K562 (cell line): Measurements from ENCODE around the gene PPL. TPM values are rescaled to one million over a fixed set of nuclear protein-coding genes. Genes with fewer than 3 reads are reported as not detected.

Source experiments
- CXXC5 ChIP-seq: fragments of 250-450 bp; sonication (Bioruptor Pico); IDR thresholded peaks from 2 replicates; pipeline ENCODE4 v1.8.0; 2022; ENCODE audit warnings: inconsistent platforms, mild to moderate bottlenecking, moderate library complexity
- E2F3 ChIP-seq: fragments of 250-450 bp; sonication (Bioruptor Pico); IDR thresholded peaks from 2 replicates; pipeline ENCODE4 v1.4.0; 2020; ENCODE audit warnings: mild to moderate bottlenecking
- ELK1 ChIP-seq: sonication (generic); formaldehyde crosslinking; IDR thresholded peaks from 2 replicates; pipeline ENCODE4 v1.8.1; 2022; ENCODE audit warnings: missing genetic modification reagents
- ETS2 ChIP-seq: IDR thresholded peaks from 2 replicates; pipeline ENCODE4 v1.6.1; 2016; ENCODE audit warnings: borderline replicate concordance, missing genetic modification characterization, mild to moderate bottlenecking, moderate library complexity, missing compliant biosample characterization; ENCODE audit not compliant: poor library complexity, severe bottlenecking
- NR2C1 ChIP-seq, 2 experiments: fragments of 450-650 bp; IDR thresholded peaks; 2 replicates each; pipeline ENCODE4 v1.6.1; 2017; ENCODE audit warnings: mild to moderate bottlenecking in 2 of 2, antibody characterized with exemption in 1 of 2, inconsistent platforms in 1 of 2, missing compliant biosample characterization in 1 of 2, missing genetic modification characterization in 1 of 2
- RBM15 ChIP-seq: fragments of 200-400 bp; formaldehyde crosslinking; IDR thresholded peaks from 2 replicates; pipeline ENCODE4 v1.6.1; 2018; ENCODE audit warnings: mild to moderate bottlenecking, low read length, moderate library complexity; ENCODE audit not compliant: insufficient read depth
- RFX1 ChIP-seq: fragments of 450-650 bp; IDR thresholded peaks from 2 replicates; pipeline ENCODE4 v1.6.1; 2016; ENCODE audit warnings: mild to moderate bottlenecking, moderate library complexity
- SLC30A9 ChIP-seq: fragments of 250-450 bp; sonication (Bioruptor Pico); IDR thresholded peaks from 2 replicates; pipeline ENCODE4 v1.8.0; 2022; ENCODE audit warnings: mild to moderate bottlenecking, moderate library complexity
- YY1 ChIP-seq, 3 experiments: IDR thresholded peaks; 2 replicates each; pipeline ENCODE4 v1.6.1; 2011; ENCODE audit warnings: low read length in 2 of 3, mild to moderate bottlenecking in 2 of 3, moderate library complexity in 2 of 3, borderline replicate concordance in 1 of 3, control low read depth in 1 of 3, low read depth in 1 of 3; ENCODE audit not compliant: insufficient read depth in 3 of 3, insufficient replicate concordance in 2 of 3, control insufficient read depth in 1 of 3, insufficient read length in 1 of 3; ENCODE audit errors: extremely low read depth in 1 of 3
- ZNF140 ChIP-seq: fragments of 250-450 bp; sonication (Bioruptor Pico); IDR thresholded peaks from 2 replicates; pipeline ENCODE4 v1.8.0; 2021; ENCODE audit warnings: moderate library complexity, mild to moderate bottlenecking, inconsistent platforms
- ZNF507 ChIP-seq: conservative IDR thresholded peaks from 2 replicates; pipeline ENCODE4 v1.6.1; 2017; ENCODE audit warnings: missing genetic modification characterization, missing compliant biosample characterization
- polyA plus RNA-seq, 8 experiments: library from polyadenylated mRNA; depleted of rRNA in 4 of 8; stranded (reverse) in 5 of 8; unstranded in 3 of 8; fragments of >200 nt; fragmentation: Nextera tagmentation in 2 of 8; fragmentation: Illumina TruSeq in 1 of 8; extraction: Ambion mirVana in 2 of 8; extraction: Trizol in 1 of 8; gene quantifications; 2 replicates each; pipeline versions ENCODE4 v1.2.1 to v1.2.3, GENCODE V29; 2011 to 2014; ENCODE audit warnings: inconsistent platforms in 1 of 8, missing spikeins in 1 of 8
- total RNA-seq, 7 experiments: library from RNA; depleted of rRNA in 6 of 7; stranded (reverse); fragments of >200 nt in 6 of 7; fragmentation: Illumina TruSeq in 2 of 7; extraction: Trizol in 2 of 7; gene quantifications; 2 replicates each; pipeline versions ENCODE4 v1.2.1 to v1.2.3, GENCODE V29; 2011 to 2021; ENCODE audit warnings: low replicate concordance in 1 of 7
- TF ChIP-seq, protein P1 (sequence below): fragments of 250-450 bp; sonication (Bioruptor Pico); IDR thresholded peaks from 2 replicates; pipeline ENCODE4 v1.8.0; 2021; ENCODE audit warnings: moderate library complexity, mild to moderate bottlenecking, inconsistent platforms
- TF ChIP-seq, protein P2 (sequence below): fragments of 250-450 bp; sonication (Bioruptor Pico); IDR thresholded peaks from 2 replicates; pipeline ENCODE4 v1.5.1; 2021; ENCODE audit warnings: mild to moderate bottlenecking
- TF ChIP-seq, protein P3 (sequence below): fragments of 200-400 bp; formaldehyde crosslinking; IDR thresholded peaks from 2 replicates; pipeline ENCODE4 v1.6.1; 2017; ENCODE audit warnings: mild to moderate bottlenecking, low read depth, low read length, moderate library complexity
- TF ChIP-seq, protein P4 (sequence below): fragments of 450-650 bp; IDR thresholded peaks from 2 replicates; pipeline ENCODE4 v1.6.1; 2016; ENCODE audit warnings: missing biosample characterization, missing genetic modification characterization

PPL gene
- total and polyA plus RNA-seq, 9 of the 15 experiments (the other 6 are each of a cell fraction or from before 2014, with no cell fraction given): 0.01 to 0.15 (median 0.07) TPM; not detected in 3

- no peak for TF ChIP-seq ELK1
- no peak for TF ChIP-seq ETS2 (tag)
- TF ChIP-seq, protein P1, sequence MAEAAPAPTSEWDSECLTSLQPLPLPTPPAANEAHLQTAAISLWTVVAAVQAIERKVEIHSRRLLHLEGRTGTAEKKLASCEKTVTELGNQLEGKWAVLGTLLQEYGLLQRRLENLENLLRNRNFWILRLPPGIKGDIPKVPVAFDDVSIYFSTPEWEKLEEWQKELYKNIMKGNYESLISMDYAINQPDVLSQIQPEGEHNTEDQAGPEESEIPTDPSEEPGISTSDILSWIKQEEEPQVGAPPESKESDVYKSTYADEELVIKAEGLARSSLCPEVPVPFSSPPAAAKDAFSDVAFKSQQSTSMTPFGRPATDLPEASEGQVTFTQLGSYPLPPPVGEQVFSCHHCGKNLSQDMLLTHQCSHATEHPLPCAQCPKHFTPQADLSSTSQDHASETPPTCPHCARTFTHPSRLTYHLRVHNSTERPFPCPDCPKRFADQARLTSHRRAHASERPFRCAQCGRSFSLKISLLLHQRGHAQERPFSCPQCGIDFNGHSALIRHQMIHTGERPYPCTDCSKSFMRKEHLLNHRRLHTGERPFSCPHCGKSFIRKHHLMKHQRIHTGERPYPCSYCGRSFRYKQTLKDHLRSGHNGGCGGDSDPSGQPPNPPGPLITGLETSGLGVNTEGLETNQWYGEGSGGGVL (CRISPR knock-in tag): no peak
- TF ChIP-seq, protein P2, sequence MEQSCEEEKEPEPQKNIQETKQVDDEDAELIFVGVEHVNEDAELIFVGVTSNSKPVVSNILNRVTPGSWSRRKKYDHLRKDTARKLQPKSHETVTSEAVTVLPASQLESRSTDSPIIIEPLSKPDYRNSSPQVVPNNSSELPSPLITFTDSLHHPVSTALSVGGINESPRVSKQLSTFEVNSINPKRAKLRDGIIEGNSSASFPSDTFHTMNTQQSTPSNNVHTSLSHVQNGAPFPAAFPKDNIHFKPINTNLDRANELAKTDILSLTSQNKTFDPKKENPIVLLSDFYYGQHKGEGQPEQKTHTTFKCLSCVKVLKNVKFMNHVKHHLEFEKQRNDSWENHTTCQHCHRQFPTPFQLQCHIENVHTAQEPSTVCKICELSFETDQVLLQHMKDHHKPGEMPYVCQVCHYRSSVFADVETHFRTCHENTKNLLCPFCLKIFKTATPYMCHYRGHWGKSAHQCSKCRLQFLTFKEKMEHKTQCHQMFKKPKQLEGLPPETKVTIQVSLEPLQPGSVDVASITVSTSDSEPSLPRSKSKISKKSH (CRISPR knock-in tag): no peak
- no peak for TF ChIP-seq NR2C1 (IDR thresholded peaks at IDR 0.05)
- TF ChIP-seq NR2C1 (tag; IDR thresholded peaks at IDR 0.05): no peak
- TF ChIP-seq YY1 (IDR thresholded peaks at IDR 0.05; ENCODE audit: borderline replicate concordance in 1 of 3, control insufficient read depth in 1 of 3, extremely low read depth in 1 of 3, insufficient read depth in 3 of 3, insufficient read length in 1 of 3, insufficient replicate concordance in 2 of 3, low read depth in 1 of 3, low read length in 2 of 3): peak in 1 of 3 experiments; percentile 12
- TF ChIP-seq RBM15: no peak
- TF ChIP-seq, protein P3, sequence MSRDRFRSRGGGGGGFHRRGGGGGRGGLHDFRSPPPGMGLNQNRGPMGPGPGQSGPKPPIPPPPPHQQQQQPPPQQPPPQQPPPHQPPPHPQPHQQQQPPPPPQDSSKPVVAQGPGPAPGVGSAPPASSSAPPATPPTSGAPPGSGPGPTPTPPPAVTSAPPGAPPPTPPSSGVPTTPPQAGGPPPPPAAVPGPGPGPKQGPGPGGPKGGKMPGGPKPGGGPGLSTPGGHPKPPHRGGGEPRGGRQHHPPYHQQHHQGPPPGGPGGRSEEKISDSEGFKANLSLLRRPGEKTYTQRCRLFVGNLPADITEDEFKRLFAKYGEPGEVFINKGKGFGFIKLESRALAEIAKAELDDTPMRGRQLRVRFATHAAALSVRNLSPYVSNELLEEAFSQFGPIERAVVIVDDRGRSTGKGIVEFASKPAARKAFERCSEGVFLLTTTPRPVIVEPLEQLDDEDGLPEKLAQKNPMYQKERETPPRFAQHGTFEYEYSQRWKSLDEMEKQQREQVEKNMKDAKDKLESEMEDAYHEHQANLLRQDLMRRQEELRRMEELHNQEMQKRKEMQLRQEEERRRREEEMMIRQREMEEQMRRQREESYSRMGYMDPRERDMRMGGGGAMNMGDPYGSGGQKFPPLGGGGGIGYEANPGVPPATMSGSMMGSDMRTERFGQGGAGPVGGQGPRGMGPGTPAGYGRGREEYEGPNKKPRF: no peak
- no peak for TF ChIP-seq RFX1
- peak; percentile 54 for TF ChIP-seq CXXC5
- no peak for TF ChIP-seq SLC30A9 (CRISPR knock-in tag)
- TF ChIP-seq, protein P4, sequence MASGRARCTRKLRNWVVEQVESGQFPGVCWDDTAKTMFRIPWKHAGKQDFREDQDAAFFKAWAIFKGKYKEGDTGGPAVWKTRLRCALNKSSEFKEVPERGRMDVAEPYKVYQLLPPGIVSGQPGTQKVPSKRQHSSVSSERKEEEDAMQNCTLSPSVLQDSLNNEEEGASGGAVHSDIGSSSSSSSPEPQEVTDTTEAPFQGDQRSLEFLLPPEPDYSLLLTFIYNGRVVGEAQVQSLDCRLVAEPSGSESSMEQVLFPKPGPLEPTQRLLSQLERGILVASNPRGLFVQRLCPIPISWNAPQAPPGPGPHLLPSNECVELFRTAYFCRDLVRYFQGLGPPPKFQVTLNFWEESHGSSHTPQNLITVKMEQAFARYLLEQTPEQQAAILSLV (tag): no peak
- TF ChIP-seq E2F3 (CRISPR knock-in tag): no peak
- no peak for TF ChIP-seq ZNF140
- TF ChIP-seq ZNF507 (tag): no peak
These were observed at the start of gene PPL (continued) for GRCh38 chr16:4936991-4937781.
